D341Med (cell line): Measurements from ENCODE around the gene RBM47.
"Not testable (repeated sequence)": the region's sequence is repeated elsewhere in the genome, so short reads cannot be mapped to it uniquely, and the experiment has no call there.

Experiments used
- DNase-seq: peaks from one replicate; pipeline ENCODE4 v3.0.0; 2012; ENCODE audit warnings: low spot score

Gene RBM47

DNA sequence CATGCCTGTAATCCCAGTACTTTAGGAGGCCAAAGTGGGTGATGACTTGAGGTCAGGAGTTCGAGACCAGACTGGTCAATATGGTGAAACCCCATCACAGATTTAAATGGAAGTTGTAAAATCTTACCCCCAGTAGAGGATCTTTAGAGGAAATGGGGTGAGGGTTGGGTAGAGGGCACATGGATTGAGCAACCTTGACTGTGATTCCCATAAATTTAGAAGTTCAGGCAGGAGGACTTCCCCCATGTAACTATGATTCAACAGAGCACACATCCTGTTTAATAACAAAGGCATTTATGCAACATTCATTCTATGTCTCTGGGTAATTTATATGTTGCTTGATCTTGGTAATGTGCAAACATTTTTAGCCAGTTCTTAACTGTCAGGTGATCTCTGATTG lies 143.1 kb downstream of the RBM47 start:
- no peak for DNase-seq

DNA sequence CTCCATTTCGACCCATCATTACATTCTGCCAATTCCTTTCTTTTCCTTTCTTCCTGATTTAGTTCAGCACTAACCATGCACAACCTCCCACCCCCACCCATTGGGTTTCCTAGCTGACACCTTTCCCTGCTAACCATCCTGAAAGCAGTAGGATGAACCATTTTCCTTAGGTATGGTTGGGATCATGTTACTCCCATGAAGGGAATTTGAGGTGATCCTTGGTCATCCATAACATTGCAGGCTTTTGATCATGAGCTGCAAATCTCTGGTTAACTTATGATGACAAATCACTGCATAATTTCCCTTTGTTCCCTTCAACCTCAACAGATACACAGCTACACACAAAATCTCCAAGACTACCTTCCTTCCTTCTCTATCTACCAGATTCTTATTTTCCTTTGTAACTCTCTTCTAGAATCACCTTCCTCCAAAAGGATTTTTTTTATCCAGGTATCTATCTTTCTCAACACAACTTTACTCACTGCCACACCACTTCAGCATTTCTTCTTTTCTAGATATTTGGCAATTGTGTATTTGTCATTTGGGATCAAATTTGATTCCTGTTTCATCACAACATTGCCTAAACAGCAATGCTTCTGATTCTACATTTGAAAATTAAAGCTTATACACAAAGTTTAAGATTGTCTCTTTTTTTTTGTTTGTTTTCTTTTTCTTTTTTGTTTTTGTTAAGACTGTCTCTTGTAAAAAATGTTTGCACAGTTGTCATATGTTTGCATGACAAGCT lies 145.1 kb downstream of the RBM47 start:
- DNase-seq: no peak

DNA sequence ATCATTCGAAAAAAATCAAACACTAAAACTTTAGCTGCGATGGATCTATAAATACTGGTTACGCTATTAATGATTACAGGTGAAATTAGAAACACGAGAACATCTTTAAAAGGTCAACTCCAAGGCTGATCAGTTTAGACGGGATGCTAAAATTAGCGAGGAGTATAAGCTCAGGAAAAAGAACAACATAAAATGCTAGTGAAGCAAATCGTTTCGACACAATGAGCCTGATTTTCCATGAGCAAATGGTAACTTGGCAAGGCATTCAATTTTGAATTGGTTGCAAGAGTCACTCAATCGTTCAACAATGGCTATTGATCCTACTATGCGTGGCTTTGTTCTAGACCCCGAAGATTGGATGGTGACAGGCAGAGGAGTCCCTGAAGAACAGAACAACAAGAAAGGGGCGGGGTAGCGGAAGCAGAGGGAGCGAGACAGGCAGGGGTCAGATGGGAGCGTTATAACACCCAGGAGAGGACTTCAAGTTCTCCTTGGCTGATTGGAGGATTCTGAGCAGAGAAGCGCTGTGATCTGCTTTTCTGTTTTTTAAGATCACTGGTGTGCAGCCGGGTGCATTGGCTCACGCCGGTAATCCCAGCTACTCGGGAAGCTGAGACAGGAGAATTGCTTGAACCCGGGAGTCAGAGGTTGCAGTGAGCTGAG lies 146.5 kb downstream of the RBM47 start:
- DNase-seq: no peak

DNA sequence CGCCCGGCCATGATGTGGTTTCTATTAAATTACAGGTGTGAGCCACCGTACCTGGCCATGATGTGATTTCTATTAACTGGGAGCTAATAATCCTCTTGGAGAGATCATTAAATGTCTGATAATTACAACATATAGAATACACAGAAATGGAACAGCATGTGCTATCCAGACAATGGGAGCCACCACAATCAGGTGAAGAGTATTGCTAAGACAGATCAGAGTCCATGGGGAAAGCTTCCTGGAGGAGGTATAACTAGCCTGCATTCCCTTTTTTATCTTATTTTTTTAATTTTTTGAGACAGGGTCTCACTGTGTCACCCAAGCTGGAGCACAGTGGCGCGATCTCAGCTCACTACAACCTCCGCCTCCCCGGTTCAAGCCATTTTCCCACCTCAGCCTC lies 147.7 kb downstream of the RBM47 start:
- DNase-seq: no peak

DNA sequence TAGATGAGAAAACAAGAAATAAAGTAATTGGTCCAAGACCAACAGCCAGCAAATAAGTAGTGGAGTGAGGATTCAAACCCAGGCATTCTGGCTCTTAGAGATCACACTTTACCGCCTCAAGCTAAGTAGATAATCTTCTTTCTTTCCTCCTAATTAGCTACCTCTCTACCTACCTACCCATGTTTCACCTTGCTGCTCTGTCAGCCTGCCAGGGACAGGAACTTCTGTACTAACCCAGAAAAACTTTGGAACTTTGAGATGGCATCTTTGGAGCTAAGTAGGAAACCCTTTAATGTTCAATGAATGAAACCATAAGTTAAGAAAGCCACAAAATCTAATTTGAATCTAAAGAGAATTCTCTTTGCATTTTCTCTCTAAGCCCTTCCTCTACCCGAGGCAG lies 149.4 kb downstream of the RBM47 start:
- DNase-seq: no peak

DNA sequence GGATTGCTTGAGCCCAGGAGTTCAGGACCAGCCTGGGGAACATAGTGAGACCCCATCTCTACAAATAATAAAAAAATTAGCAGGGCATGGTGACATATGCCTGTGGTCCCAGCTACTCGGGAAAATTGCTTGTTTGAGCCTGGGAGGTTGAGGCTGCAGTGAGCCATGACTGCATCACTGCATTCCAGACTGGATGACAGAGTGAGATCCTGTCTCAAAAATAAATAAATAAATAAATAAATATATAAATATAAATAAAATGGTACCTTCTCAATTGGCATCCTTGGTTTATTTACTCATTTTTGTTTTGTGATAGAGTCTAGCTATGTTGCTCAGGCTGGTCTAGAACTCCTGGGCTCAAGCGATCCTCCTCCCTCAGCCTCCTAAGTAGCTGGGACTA lies 150.3 kb downstream of the RBM47 start:
- no peak for DNase-seq

DNA sequence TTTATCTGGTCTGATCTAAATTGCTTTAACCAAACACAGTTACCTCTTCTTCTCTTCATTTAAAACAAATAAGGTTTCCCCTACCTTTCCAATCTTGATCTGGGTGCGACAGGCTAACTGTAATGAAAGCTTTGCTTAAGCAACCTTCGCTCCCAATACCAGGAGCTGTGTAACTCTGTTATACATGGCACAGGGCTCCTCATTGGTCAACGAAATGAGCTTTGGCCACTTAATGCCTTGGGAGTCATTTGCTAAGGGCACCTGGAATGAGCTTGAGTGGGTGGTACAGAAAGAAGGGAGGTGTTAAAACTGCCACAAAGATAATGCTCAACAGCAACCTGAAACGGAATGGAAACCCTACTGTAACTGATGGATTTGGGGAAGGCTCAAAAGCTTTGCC lies 154.1 kb downstream of the RBM47 start:
- no peak for DNase-seq

DNA sequence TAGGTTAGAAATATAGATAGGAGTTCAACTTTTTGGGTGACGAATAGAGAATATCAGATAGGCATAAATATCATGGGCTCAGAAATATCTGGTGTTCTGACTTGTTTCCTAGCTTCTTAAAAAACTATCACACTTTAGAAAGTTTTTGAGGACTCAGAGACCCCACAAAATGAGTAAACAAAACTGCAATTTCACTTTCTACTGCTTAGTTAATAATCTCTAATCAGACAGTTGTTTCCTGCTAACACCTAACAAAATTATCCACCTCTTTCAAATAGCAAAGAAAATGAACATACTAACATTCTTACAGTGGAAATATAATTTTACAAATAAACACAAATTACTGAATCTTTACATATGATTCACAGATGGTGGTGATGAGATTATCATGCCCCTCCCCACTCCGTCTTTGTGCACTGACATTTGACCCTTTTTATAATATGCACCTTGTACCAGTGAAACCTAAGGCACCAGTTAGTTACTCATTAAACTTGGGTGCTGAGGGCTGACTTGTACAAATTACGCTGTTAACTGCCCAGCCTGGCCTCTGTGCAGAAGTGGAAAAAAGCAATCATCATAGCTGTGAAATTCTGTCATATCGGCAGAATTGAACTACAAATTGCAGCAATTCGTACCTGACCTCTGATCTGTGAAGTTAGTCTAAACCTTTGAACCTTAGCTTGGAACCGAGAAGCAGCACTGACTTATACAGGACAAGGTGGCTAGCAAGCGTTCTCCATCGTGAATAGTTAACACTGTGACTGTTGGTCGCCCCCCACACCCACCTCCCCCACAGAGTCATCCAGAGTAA lies 155.9 kb downstream of the RBM47 start:
- DNase-seq: no peak

DNA sequence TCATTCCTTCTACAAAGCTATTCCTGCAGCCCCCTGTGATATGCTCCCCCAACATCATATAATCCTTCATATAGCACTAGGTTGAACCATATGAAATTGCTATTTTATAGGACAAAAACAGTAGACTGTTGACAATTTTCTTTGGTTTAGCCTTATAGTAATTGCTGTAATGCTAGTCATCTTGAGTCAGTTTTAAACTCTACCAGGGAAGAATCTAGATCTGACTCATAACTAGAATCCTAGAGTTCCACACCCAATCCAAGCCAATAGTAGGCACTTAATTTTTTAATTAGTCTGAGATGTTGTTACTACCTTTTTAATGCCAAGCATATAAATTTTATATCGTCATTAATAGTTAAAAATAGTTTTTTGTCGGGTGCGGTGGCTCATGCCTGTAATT lies 157.7 kb downstream of the RBM47 start:
- no peak for DNase-seq

DNA sequence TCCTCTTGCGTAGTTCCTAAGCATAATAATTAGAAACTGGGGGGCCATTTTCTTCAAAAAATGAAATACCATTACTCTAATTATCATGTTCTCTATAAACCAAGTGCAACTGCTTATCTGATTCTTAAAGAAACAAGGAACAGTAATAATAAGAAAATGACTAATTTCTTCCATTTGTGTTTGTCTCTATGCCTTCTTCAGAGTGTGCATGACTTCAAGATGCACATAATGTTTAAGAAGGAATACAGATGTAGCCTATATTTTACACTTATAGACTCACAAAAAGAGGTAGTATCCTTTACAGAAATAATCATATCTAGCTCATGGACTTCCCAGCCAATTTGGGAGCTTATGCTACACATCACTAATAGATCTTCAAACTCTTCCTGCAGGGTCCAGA lies 162.9 kb downstream of the RBM47 start:
- no peak for DNase-seq

DNA sequence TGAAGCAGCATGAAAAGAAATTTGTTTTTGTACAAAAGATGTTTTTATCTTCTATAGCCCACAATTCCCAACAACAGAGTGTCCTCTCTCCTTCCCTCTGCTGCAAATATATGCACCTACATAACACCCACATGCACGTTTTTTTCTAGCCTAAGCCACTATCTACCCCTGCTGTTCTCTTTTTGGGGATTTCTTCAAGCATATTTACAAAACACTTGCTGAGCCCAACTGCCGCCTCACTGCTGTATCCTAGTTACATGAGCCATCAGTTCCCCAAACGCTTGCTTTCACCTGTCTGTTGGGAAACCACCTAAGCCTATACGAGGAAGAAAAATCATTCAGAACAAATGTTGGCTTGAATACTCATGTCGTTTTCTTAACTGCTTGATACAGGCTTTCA lies 167.3 kb downstream of the RBM47 start:
- DNase-seq: no peak

DNA sequence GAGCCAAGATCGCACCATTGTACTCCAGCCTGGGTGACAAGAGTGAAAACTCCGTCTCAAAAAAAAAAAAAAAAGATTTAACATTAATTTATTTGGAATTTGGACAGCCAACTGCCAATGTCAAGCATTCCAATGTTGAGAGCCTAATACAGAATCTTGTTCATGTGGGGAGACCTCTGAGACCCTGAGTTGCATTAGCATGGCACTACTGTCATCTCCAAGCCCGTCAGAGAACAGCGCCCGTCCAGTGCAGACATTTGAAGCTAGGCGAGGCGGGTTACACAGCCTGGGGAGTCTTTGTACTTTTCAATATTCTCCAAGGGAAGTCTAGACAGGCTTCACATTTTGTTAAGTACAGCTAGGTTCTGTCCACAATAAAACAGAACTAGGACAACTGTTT lies 167.8 kb downstream of the RBM47 start:
- DNase-seq: no peak

DNA sequence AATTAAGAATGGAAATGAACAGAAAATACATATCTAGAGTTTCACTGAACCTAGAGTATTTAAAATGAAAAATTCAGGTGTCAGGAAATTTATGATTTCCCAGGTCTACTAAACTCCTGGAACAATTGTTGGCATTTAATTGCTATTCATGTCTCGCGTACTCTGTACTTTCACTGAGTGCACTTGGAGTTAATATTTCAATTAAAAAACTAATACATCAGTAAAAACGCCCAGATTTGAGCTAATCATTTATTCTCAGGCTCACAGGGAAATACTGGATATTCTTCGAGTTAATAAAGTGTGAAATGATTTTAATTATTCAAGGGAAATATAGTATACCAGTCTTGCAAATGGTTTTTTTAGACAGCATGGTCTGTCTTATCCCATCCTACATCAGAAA lies 168.6 kb downstream of the RBM47 start:
- DNase-seq: no peak

DNA sequence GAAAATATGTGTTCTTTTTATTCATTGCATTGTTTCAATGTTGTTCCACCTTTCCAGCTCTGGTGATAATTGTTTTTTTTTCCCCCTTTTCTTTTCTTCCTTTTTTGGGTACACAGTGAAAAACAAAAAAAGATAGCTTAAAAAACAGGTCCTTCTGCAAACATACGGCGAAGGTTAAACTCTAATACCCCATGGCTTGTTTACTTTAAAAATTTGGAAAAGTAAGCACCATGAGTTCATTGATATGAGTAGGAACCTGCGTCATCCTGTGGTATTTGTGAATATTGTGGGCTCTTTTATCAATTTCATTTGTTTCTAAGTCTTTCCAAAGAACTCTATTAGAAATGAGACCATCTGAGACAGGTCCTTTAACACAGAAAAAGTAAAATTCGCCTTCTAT lies 171.0 kb downstream of the RBM47 start:
- DNase-seq: no peak

DNA sequence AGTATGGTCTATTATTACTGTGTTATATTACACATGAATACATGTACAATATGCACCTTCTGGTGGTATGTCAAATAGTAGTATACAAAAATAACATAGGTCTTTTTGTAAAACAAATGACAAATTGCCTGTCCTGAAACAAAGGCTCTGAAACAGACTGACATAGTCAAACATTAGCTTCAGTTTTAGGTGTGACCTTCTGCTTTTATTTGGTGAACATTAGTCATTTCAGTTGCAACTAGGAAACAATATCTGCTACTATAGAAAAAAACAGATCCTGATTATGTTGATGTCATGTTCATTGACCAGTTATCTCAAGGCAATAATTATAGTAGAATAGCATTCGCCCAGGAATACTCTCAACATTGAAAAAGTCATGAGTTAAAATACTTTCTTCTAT lies 171.6 kb downstream of the RBM47 start:
- DNase-seq: no peak

DNA sequence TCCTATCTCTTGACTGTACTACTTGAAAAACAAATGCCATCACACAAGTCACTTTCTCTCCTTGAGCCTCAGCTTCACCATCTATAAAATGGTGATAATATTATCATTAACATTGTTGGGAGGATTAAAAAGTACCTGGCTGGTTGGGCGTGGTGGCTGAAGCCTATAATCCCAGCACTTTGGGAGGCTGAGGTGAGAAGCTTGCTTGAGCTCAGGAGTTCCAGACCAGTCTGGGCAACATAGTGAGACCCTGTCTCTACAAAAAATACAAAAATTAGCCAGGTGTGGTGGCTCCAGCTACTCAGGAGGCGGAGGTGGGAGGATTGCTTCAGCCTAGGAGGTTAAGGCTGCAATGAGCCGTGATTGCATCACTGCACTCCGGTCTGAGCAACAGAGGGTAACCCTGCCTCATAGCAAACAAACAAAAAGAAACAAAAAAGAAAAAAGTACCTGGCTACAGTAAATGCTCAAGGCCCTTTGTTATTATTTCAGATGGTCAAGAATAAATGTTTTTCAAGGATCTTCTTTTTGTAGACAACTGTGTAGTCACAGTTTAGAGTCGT lies 174.2 kb downstream of the RBM47 start:
- no peak for DNase-seq

DNA sequence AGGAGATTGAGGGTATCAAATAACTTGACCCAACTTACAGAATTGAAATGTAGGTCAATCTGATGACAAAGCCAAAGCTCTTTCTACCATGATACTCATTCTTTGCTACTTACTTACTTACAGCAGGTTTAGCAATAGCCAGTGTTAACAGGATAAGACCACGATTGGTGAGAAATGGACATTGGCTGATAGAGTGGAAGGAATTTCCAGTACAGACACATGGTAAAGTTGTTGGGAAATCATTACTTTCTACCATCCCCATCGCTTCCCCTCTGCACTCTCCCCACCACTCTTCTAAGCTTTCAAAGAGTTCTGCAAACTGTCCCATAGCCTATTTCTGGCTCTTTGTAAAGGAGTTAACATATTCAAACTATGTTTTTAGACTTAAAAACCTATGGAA lies 174.8 kb downstream of the RBM47 start:
- no peak for DNase-seq

DNA sequence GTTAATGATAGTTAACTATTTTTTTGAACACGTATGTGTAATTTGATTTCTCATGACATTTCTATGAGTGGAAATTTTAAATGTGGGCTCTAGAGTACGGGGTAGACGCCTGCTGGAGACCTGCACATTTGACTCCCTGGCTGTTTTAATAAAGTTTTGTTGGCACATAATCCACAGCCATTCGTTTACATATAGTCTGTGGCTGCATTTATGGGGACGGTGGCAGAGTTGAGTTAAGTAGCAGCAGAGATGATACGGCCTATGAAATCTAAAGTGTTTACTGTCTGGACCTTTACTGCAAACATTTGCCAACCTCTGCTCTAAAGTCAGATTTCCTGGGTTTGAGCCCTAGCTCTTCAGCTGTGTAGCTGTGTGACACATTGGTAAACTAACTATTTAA lies 175.8 kb downstream of the RBM47 start:
- no peak for DNase-seq

DNA sequence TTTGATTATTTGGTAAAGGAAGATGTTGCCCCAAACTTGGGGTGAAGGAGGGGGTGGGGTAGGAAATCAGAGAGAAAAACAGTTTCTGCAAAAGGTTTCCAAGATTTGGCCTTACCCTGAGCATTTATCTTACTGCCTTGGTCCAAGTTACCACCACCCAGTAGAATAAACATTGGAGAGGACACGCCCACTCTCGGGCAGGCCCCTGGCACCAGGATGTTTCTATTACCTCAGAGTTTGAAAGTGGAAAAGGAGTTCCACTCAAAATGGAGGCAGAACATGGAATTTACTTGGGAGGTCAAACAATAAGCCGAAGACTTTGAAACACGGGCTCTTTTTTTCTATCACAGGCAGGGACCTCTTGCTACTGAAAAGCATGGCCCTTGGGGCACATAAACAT lies 180.8 kb downstream of the RBM47 start:
- no peak for DNase-seq

DNA sequence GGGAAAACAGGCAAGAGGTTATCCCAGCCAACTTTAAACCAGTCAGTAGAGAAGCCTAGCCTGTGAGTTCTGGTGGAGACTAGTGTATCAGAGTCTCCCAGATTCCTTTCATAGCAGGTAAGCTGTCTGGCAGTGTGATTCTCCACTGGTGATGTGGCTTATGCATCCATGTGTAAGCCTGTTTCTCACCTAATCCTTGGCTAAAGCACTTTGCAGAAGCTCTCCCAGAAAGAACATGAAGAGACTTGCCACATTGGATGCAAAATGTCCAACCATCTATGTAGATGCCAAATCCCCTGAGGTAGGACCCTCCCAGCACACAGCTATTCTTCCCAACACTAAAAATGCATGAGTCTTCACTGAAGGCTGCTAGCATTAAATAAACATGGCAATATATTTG lies 182.8 kb downstream of the RBM47 start:
- DNase-seq: no peak

DNA sequence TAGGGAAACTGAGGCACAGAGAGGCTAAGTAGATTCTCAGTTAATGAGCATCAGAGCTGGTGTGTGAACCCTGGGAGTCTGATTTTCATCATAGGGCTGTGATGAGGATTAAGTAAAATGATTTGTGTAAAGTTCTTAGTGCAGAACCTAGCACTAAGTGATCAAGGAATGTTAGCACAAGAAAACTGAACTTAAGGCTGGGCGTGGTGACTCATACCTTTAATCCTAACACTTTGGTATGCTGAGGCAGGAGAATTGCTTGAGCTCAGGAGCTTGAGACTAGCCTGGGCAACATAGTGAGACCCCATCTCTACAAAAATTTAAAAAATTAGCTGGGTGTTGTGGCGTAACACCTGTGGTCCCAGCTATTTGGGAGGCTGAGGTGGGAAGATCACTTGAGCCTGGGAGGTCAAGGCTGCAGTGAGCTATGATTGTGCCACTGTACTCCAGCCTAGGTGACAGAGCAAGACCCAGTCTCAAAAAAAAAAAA lies 183.4 kb downstream of the RBM47 start:
- DNase-seq: not testable (repeated sequence)

DNA sequence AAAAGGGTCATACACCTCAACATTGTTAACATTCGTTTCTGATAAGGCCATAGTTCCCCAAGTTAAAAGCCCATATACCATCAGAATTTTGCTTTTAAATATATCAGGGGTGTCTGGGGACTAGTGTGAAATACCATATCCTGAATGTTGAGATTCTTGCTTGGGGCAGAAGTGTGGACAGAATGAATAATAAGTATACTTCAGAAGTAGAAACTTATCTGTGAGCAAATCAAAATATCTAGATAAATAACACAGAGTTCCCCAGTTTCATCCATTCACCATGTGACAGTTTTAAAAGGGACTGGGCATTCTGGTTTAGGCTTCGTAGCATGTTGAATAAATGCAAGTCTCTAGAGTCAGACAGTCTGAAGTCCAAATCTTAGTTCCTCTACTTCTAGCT lies 184.0 kb downstream of the RBM47 start:
- no peak for DNase-seq

DNA sequence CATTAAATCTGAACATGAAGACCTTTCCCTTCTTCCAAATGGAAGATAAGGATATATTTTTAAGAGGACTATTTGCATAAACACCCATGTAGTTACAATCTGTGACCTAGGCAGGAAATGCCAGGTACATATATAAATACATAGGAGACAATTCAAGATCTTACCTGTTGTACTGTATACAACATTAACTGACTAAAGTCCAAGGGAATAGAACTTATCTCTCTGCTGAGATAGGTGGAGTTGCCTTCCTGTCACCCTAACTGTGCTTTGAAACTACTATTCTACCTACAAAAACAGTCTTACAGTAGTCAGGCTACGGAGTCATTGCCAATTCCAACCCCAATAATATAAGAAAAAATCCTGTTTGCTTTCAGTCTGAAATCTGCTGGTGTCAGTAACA lies 188.2 kb downstream of the RBM47 start:
- DNase-seq: no peak
